ENCODE results near the gene AHDC1.
"Not testable (repeated sequence)": the region's sequence is repeated elsewhere in the genome, so short reads cannot be mapped to it uniquely, and the experiment has no call there.

AHDC1 gene

GRCh38 chr1:27624467-27625178, 20.7 kb upstream of the AHDC1 start:
- Histone ChIP-seq H3K9me3 (ENCODE audit: control insufficient read depth, insufficient read depth, low read length) (no peaks in the 10 kb centered on the region), H3K4me1 (ENCODE audit: insufficient read depth, low read length) (peaks cover 12% of the 10 kb centered on the region), H3K9ac (ENCODE audit: low read depth, low read length) (no peak overlapping the region), H3K36me3 (ENCODE audit: insufficient read depth, low read length) (no peaks in the 10 kb centered on the region)

GRCh38 chr1:27623327-27624212, 19.6 kb upstream of the AHDC1 start:
- no peak overlapping the region for H3K9ac ChIP-seq (ENCODE audit: low read depth, low read length)
- H3K9me3 ChIP-seq (ENCODE audit: control insufficient read depth, insufficient read depth, low read length), result no peaks in the 10 kb centered on the region
- peaks cover 7% of the 10 kb centered on the region for H3K4me1 ChIP-seq (ENCODE audit: insufficient read depth, low read length)
- no peaks in the 10 kb centered on the region for H3K36me3 ChIP-seq (ENCODE audit: insufficient read depth, low read length)

- peaks cover 7% of the 10 kb centered on the region for H3K4me1 ChIP-seq (ENCODE audit: insufficient read depth, low read length)
- H3K9ac ChIP-seq (ENCODE audit: low read depth, low read length), result no peak overlapping the region
- no peaks in the 10 kb centered on the region for H3K9me3 ChIP-seq (ENCODE audit: control insufficient read depth, insufficient read depth, low read length)
- no peaks in the 10 kb centered on the region for H3K36me3 ChIP-seq (ENCODE audit: insufficient read depth, low read length)
Observed at GRCh38 chr1:27622828-27623227, 18.9 kb upstream of the AHDC1 start.

GRCh38 chr1:27621051-27621920, 17.3 kb upstream of the AHDC1 start:
- Histone ChIP-seq H3K4me1 (ENCODE audit: insufficient read depth, low read length) (peaks cover 11% of the 10 kb centered on the region), H3K36me3 (ENCODE audit: insufficient read depth, low read length) (no peaks in the 10 kb centered on the region), H3K9ac (ENCODE audit: low read depth, low read length) (no peak overlapping the region), H3K9me3 (ENCODE audit: control insufficient read depth, insufficient read depth, low read length) (no peaks in the 10 kb centered on the region)

- not testable (repeated sequence) for H3K36me3 ChIP-seq (ENCODE audit: insufficient read depth, low read length); H3K9me3 ChIP-seq (ENCODE audit: control insufficient read depth, insufficient read depth, low read length); H3K9ac ChIP-seq (ENCODE audit: low read depth, low read length)
- H3K4me1 ChIP-seq (ENCODE audit: insufficient read depth, low read length), result peaks cover 11% of the 10 kb centered on the region
Observed at GRCh38 chr1:27619782-27620438, 16.0 kb upstream of the AHDC1 start.

GRCh38 chr1:27618341-27619082, 14.6 kb upstream of the AHDC1 start:
- H3K9me3 ChIP-seq (ENCODE audit: control insufficient read depth, insufficient read depth, low read length), result no peaks in the 10 kb centered on the region
- no peak overlapping the region for H3K9ac ChIP-seq (ENCODE audit: low read depth, low read length)
- peaks cover 11% of the 10 kb centered on the region for H3K4me1 ChIP-seq (ENCODE audit: insufficient read depth, low read length)
- no peaks in the 10 kb centered on the region for H3K36me3 ChIP-seq (ENCODE audit: insufficient read depth, low read length)

GRCh38 chr1:27617420-27617819, 13.5 kb upstream of the AHDC1 start:
- Histone ChIP-seq H3K36me3 (ENCODE audit: insufficient read depth, low read length) (no peaks in the 10 kb centered on the region), H3K4me1 (ENCODE audit: insufficient read depth, low read length) (peaks cover 4% of the 10 kb centered on the region)

GRCh38 chr1:27616441-27616840, 12.5 kb upstream of the AHDC1 start:
- H3K36me3 ChIP-seq (ENCODE audit: insufficient read depth, low read length), result no peaks in the 10 kb centered on the region

More at GRCh38 chr1:27617420-27617819, 13.5 kb upstream of the AHDC1 start:
- no peaks in the 10 kb centered on the region for H3K9me3 ChIP-seq (ENCODE audit: control insufficient read depth, insufficient read depth, low read length)
- H3K9ac ChIP-seq (ENCODE audit: low read depth, low read length), result no peak overlapping the region

GRCh38 chr1:27615346-27616192, 11.6 kb upstream of the AHDC1 start:
- Histone ChIP-seq H3K9me3 (ENCODE audit: control insufficient read depth, insufficient read depth, low read length) (no peaks in the 10 kb centered on the region), H3K36me3 (ENCODE audit: insufficient read depth, low read length) (no peaks in the 10 kb centered on the region), H3K4me1 (ENCODE audit: insufficient read depth, low read length) (peaks cover 4% of the 10 kb centered on the region; the same call in 1 of the 2 replicates), H3K9ac (ENCODE audit: low read depth, low read length) (peak overlapping the region; percentile 54; the same call in 1 of the 2 replicates)

More at GRCh38 chr1:27616441-27616840, 12.5 kb upstream of the AHDC1 start:
- no peaks in the 10 kb centered on the region for H3K9me3 ChIP-seq (ENCODE audit: control insufficient read depth, insufficient read depth, low read length)
- no peak overlapping the region for H3K9ac ChIP-seq (ENCODE audit: low read depth, low read length)
- peaks cover 4% of the 10 kb centered on the region for H3K4me1 ChIP-seq (ENCODE audit: insufficient read depth, low read length)

- peak overlapping the region; percentile 54; the same call in 1 of the 2 replicates for H3K9ac ChIP-seq (ENCODE audit: low read depth, low read length)
- peaks cover 4% of the 10 kb centered on the region; the same call in 1 of the 2 replicates for H3K4me1 ChIP-seq (ENCODE audit: insufficient read depth, low read length)
- H3K9me3 ChIP-seq (ENCODE audit: control insufficient read depth, insufficient read depth, low read length), result no peaks in the 10 kb centered on the region
- no peaks in the 10 kb centered on the region for H3K36me3 ChIP-seq (ENCODE audit: insufficient read depth, low read length)
Observed at GRCh38 chr1:27614625-27615344, 10.8 kb upstream of the AHDC1 start.

GRCh38 chr1:27614043-27614624, 10.2 kb upstream of the AHDC1 start:
- peaks cover 4% of the 10 kb centered on the region; the same call in 1 of the 2 replicates for H3K4me1 ChIP-seq (ENCODE audit: insufficient read depth, low read length)
- no peaks in the 10 kb centered on the region for H3K9me3 ChIP-seq (ENCODE audit: control insufficient read depth, insufficient read depth, low read length)
- no peak overlapping the region for H3K9ac ChIP-seq (ENCODE audit: low read depth, low read length)
- no peaks in the 10 kb centered on the region for H3K36me3 ChIP-seq (ENCODE audit: insufficient read depth, low read length)

GRCh38 chr1:27612718-27613117, 8.8 kb upstream of the AHDC1 start:
- no peak overlapping the region for H3K9ac ChIP-seq (ENCODE audit: low read depth, low read length)
- H3K9me3 ChIP-seq (ENCODE audit: control insufficient read depth, insufficient read depth, low read length), result no peaks in the 10 kb centered on the region
- no peaks in the 10 kb centered on the region for H3K36me3 ChIP-seq (ENCODE audit: insufficient read depth, low read length)
- peaks cover 4% of the 10 kb centered on the region for H3K4me1 ChIP-seq (ENCODE audit: insufficient read depth, low read length)

Measured in ES-I3 (cell line).